Activated naive CD8-positive, alpha-beta T cell treated with anti-CD3 and anti-CD28 coated beads for 36 hours (primary cell): ENCODE results near the gene ZSWIM5. TPM values are rescaled to one million over a fixed set of nuclear protein-coding genes. Genes with fewer than 3 reads are reported as not detected.
"Not testable (repeated sequence)": the region's sequence is repeated elsewhere in the genome, so short reads cannot be mapped to it uniquely, and the experiment has no call there.

Experiments used
- DNase-seq: peaks from one replicate; pipeline ENCODE4 v3.0.0; 2021
- H3K27ac Mint-ChIP-seq: one replicate; pipeline ENCODE4 v1.8.0; 2022; ENCODE audit warnings: mild to moderate bottlenecking, moderate library complexity, mixed read lengths
- H3K27me3 Mint-ChIP-seq: one replicate; pipeline ENCODE4 v1.8.0; 2022; ENCODE audit warnings: mild to moderate bottlenecking, mixed read lengths
- H3K36me3 Mint-ChIP-seq: one replicate; pipeline ENCODE4 v1.8.0; 2021; ENCODE audit warnings: mild to moderate bottlenecking, mixed read lengths
- H3K4me1 Mint-ChIP-seq: one replicate; pipeline ENCODE4 v1.8.0; 2021; ENCODE audit warnings: mixed read lengths
- H3K4me3 Mint-ChIP-seq: one replicate; pipeline ENCODE4 v1.8.0; 2022; ENCODE audit warnings: mild to moderate bottlenecking, moderate library complexity, mixed read lengths
- H3K9me3 Mint-ChIP-seq: one replicate; pipeline ENCODE4 v1.8.0; 2022; ENCODE audit warnings: mixed read lengths
- total RNA-seq, 2 experiments: library from RNA; stranded (reverse); gene quantifications; one replicate each; pipeline ENCODE4 v1.2.3, GENCODE V29; 2021

Gene ZSWIM5
- total RNA-seq, 2 experiments from 2014 or later, result 0.37 to 0.58 TPM

DNA sequence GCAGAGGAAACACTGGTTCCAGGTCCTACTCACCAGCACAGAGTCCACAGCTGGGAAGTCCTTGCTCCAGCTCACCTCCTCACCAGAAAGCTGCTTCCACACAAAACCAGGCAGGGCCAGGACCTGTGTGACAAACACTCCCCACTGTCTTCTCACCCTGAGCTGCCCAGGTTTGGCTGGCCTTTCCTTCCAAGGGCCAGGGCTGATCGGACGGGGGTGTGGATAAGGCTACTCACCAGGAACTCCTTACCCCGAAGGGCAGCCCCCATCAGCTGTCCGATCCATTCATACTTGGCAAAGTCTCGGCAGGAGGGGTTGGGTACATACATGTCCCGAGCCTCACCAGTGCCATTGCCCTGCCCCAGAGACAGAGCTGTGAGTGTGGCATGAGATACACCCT lies 200.6 kb downstream of the ZSWIM5 start:
- peaks cover 4% of the 10 kb centered on the region for H3K36me3 Mint-ChIP-seq
- H3K27ac Mint-ChIP-seq, result no peak overlapping the region
- no peaks in the 10 kb centered on the region for H3K9me3 Mint-ChIP-seq
- H3K4me3 Mint-ChIP-seq, result no peak overlapping the region
- H3K27me3 Mint-ChIP-seq, result no peaks in the 10 kb centered on the region
- DNase-seq, result no peak
- peaks cover 14% of the 10 kb centered on the region for H3K4me1 Mint-ChIP-seq

DNA sequence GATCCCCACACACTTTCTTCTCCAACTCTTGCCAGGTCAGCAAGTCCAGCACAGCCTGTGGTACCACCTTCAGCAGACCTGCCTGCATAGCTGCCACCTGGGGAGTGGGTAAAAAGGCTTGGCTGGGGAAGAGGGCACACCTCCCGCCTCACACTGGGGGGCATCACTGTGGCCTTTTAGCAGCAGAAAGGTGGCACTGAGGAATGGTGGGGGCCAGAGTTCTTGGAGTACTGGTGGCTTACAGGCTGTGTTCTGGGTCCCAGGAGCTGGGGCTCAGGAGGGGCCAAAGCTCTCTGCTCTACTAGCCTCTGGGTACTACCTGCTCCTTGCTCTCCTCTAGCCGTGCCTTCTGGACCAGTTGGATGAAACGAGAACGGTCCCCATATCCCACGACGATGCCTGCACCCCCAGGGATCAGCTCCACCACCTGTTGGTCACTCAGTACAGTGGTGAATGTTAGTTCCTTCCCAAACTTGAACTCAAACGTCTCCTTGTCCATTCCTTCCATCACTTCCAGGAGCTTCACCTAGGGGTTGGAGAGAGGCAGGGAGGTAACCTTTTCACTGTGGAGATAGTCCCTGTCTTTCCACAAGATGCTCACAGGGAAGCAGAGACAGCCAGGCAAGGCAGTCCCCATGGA lies 202.0 kb downstream of the ZSWIM5 start:
- H3K4me1 Mint-ChIP-seq, result peaks cover 9% of the 10 kb centered on the region
- no peak for DNase-seq
- no peak overlapping the region for H3K27ac Mint-ChIP-seq
- no peaks in the 10 kb centered on the region for H3K9me3 Mint-ChIP-seq
- H3K27me3 Mint-ChIP-seq, result no peaks in the 10 kb centered on the region
- no peak overlapping the region for H3K4me3 Mint-ChIP-seq
- H3K36me3 Mint-ChIP-seq, result peaks cover 4% of the 10 kb centered on the region

DNA sequence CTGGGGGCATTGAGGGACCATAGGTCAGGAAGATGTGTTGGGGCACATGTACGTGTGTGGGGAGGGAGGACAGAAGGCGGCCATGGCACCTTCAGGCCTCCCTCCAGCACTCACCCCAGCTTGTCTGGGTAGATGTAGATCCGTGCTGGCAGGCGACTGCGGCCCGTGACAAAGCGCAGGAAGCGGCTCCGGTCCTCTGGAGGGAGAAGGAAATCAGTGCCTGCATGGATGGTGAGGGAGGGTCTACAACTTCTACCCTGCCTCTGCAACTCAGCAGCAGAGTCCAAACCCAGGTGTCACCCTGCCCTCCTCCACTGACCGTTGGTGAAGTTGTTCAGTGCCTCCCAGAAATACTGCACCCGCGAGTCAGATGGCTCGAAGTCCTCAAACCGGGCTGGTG lies 202.7 kb downstream of the ZSWIM5 start:
- Mint-ChIP-seq H3K27me3 (no peaks in the 10 kb centered on the region), H3K4me3 (no peak overlapping the region), H3K27ac (no peak overlapping the region), H3K36me3 (peaks cover 2% of the 10 kb centered on the region), H3K4me1 (peaks cover 7% of the 10 kb centered on the region), H3K9me3 (no peaks in the 10 kb centered on the region)
- DNase-seq, result no peak

- peaks cover 7% of the 10 kb centered on the region for H3K4me1 Mint-ChIP-seq
- no peaks in the 10 kb centered on the region for H3K9me3 Mint-ChIP-seq
- DNase-seq, result no peak
- no peak overlapping the region for H3K27ac Mint-ChIP-seq
- H3K36me3 Mint-ChIP-seq, result no peaks in the 10 kb centered on the region
- no peaks in the 10 kb centered on the region for H3K27me3 Mint-ChIP-seq
- no peak overlapping the region for H3K4me3 Mint-ChIP-seq
These were observed 203.5 kb downstream of the ZSWIM5 start for GRCh38 chr1:45002650-45003645.

DNA sequence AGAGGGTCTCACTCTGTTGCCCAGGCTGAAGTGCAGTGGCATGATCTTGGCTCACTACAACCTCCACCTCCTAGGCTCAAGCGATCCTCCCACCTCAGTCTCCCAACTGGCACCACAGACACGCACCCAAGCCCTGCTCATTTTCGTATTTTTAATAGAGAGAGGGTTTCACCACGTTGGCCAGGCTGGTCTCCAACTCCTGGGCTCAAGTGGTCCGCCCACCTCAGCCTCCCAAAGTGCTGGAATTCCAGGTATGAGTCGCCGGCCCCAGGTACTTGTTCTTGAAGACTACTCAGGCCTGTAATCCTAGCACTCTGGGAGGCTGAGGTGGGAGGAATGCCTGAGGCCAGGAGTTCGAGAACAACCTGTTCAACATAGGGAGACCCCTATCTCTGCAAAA lies 204.8 kb downstream of the ZSWIM5 start:
- H3K36me3 Mint-ChIP-seq, DNase-seq, H3K9me3 Mint-ChIP-seq, H3K4me3 Mint-ChIP-seq, H3K4me1 Mint-ChIP-seq, H3K27ac Mint-ChIP-seq, H3K27me3 Mint-ChIP-seq: not testable (repeated sequence)

DNA sequence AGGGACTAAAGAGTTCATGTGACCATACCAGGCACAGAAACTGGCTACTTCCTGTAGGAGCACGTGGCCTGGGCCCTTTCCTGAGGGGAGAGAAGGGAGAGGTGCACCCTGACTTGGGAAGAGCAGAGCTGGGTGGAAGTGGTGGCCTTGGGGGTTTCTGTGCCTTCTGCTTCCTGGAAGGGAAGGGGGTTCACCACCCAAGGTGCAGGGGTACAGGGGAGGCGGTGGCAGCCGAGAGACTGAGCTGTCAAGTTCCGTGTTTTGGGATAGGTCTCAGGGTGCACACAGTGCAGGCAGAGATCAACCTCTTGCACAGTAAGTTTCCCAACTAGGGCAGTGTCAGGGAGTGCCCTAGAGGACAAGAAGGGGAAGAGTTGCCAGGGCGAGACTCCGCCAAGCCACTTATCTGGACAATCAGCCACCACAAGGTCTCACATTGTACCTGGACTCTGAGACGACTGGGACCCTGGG lies 205.4 kb downstream of the ZSWIM5 start:
- H3K27me3 Mint-ChIP-seq, result no peaks in the 10 kb centered on the region
- H3K36me3 Mint-ChIP-seq, result no peaks in the 10 kb centered on the region
- H3K4me1 Mint-ChIP-seq, result peaks cover 7% of the 10 kb centered on the region
- no peak overlapping the region for H3K4me3 Mint-ChIP-seq
- H3K9me3 Mint-ChIP-seq, result no peaks in the 10 kb centered on the region
- H3K27ac Mint-ChIP-seq, result peak overlapping the region; percentile 77
- no peak for DNase-seq

GRCh38 chr1:44999232-44999631 lies 207.2 kb downstream of the ZSWIM5 start:
- peaks cover 7% of the 10 kb centered on the region for H3K4me1 Mint-ChIP-seq
- no peaks in the 10 kb centered on the region for H3K27me3 Mint-ChIP-seq
- no peak for DNase-seq
- no peak overlapping the region for H3K4me3 Mint-ChIP-seq
- no peak overlapping the region for H3K27ac Mint-ChIP-seq
- H3K9me3 Mint-ChIP-seq, result no peaks in the 10 kb centered on the region
- H3K36me3 Mint-ChIP-seq, result no peaks in the 10 kb centered on the region

DNA sequence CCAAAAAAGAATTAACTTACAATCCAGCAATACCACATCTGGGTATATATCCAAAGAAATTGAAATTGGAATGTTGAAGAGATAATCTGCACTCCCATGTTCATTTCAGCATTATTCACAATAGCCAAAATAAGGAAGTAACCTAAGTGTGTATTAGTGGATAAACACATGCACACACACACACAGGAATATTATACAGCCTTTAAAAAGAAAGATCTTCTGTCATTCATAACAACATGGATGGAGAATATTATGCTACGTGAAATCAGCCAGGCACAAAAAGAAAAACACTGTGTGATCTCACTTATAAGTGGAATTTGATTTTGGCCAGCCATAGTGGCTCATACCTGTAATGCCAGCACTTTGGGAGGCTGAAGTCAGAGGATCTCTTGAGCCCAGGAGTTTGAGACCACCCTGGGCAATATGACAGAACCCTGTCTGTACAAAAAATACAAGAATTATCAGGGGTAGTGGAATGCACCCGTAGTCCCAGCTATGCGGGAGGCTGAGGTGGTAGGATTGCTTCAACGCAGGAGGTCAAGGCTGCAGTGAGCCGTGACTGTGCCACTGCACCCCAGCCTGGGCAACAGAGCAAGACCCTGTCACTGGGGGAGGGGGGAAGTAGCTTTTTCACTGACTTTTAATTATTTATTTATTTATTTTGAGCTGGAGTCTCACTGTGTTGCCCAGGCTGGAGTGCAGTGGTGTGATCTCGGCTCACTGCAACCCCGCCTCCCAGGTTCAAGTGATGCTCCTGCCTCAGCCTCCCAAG lies 210.8 kb downstream of the ZSWIM5 start:
- H3K27ac Mint-ChIP-seq, result no peak overlapping the region
- H3K36me3 Mint-ChIP-seq, result no peaks in the 10 kb centered on the region
- peaks cover 3% of the 10 kb centered on the region for H3K4me1 Mint-ChIP-seq
- H3K27me3 Mint-ChIP-seq, result no peaks in the 10 kb centered on the region
- no peaks in the 10 kb centered on the region for H3K9me3 Mint-ChIP-seq
- DNase-seq, result no peak
- H3K4me3 Mint-ChIP-seq, result no peak overlapping the region

DNA sequence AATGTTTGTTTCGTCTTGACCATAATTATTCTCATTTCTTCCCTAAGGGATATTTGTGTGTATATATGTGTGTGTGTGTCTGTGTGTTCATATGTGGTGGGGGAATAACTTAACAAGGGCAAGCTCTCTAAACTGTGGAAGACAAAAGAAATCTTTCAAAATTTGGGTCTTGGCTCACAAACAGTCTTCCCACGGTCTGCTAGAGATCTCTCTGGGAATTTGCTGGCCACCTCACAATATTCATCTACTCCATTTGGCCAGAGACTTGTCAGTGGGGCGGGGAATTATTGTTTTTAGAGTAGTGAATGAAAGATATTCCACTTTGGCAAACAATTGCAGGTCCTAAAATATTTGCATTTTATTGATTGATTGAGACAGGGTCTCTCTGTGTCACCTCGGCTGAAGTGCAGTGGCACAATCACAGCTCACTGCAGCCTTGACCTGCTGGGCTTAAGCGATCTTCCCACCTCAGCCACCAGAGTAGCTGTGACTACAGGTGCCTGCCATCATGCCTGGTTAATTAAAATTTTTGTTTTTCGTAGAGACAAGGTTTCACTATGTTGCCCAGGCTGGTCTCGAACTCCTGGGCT lies 212.0 kb downstream of the ZSWIM5 start:
- Mint-ChIP-seq H3K4me3 (no peak overlapping the region), H3K4me1 (no peaks in the 10 kb centered on the region), H3K27me3 (no peaks in the 10 kb centered on the region), H3K27ac (no peak overlapping the region), H3K36me3 (no peaks in the 10 kb centered on the region), H3K9me3 (no peaks in the 10 kb centered on the region)
- no peak for DNase-seq

DNA sequence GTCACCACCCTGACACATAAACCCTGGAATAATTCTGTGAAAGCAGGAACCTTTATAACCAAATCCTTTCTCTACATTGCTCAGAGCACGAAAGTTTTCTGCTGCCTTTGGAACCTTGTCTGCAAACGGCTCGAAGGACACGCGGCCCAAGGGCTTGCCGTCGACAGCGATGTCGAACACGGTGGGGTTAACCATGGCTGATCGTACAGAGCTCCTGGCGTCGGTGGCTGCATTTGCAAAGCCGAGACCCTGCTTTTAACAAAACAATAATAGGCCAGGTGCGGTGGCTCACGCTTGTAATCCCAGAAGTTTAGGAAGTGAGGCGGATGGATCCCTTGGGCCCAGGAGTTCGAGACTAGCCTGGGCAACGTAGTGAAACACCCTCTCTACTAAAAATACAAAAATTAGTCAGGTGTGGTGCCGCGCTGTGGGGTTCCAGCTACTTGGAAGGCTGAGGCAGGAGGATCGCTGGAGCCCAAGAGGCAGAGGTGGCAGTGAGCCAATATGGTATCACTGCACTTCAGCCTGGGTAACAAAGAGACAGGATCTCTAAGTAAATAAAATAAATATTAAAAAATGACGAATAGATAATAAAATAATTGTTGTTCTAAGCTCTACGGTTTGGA lies 217.8 kb downstream of the ZSWIM5 start:
- H3K27ac Mint-ChIP-seq, result no peak overlapping the region
- H3K4me3 Mint-ChIP-seq, result no peak overlapping the region
- DNase-seq, result no peak
- H3K4me1 Mint-ChIP-seq, result peaks cover 16% of the 10 kb centered on the region
- no peaks in the 10 kb centered on the region for H3K27me3 Mint-ChIP-seq
- no peaks in the 10 kb centered on the region for H3K9me3 Mint-ChIP-seq
- peaks cover 10% of the 10 kb centered on the region for H3K36me3 Mint-ChIP-seq

DNA sequence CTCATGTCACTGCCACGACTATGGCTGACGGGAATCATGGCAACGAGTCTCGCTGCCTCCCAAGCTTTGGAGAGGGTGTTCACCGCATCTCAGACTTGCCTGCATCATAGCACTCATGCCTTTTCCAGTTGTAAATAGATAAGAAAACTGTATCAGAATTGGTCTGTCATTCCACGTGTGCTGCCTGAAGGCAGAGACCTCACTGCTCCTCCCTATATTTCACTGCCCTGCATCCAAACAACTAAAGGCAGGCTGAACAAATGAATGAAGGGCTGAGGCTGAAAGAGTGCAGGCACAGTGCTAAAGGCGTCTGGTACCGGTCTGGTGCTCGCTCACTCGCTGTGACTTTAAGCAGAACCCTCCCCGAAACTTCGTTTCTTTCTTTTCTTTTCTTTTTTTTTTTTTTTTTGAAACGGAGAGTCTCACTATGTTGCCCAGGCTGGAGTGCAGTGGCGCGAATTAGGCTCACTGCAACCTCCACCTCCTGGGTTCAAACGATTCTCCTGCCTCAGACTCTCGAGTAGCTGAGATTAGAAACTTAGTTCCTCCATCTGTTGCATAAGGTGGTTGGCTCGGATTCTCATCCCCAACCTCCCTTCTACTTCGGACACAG lies 220.6 kb downstream of the ZSWIM5 start:
- DNase-seq, result no peak
- peaks cover 20% of the 10 kb centered on the region for H3K4me1 Mint-ChIP-seq
- H3K27ac Mint-ChIP-seq, result peak overlapping the region; percentile 93
- no peaks in the 10 kb centered on the region for H3K9me3 Mint-ChIP-seq
- peaks cover 14% of the 10 kb centered on the region for H3K36me3 Mint-ChIP-seq
- H3K27me3 Mint-ChIP-seq, result no peaks in the 10 kb centered on the region
- peak overlapping the region; percentile 99 for H3K4me3 Mint-ChIP-seq

- DNase-seq, H3K27me3 Mint-ChIP-seq, H3K9me3 Mint-ChIP-seq, H3K4me3 Mint-ChIP-seq, H3K27ac Mint-ChIP-seq, H3K4me1 Mint-ChIP-seq: not testable (repeated sequence)
- H3K36me3 Mint-ChIP-seq, result peaks cover 48% of the 10 kb centered on the region
These were observed 229.0 kb downstream of the ZSWIM5 start for GRCh38 chr1:44977372-44977771.

GRCh38 chr1:44976252-44976651 lies 230.2 kb downstream of the ZSWIM5 start:
- Mint-ChIP-seq H3K27me3 (no peaks in the 10 kb centered on the region), H3K4me1 (peaks cover 8% of the 10 kb centered on the region), H3K4me3 (no peak overlapping the region), H3K36me3 (peaks cover 48% of the 10 kb centered on the region), H3K27ac (no peak overlapping the region), H3K9me3 (no peaks in the 10 kb centered on the region)
- no peak for DNase-seq

GRCh38 chr1:44973645-44974044 lies 232.8 kb downstream of the ZSWIM5 start:
- no peak for DNase-seq
- H3K36me3 Mint-ChIP-seq, result peaks cover 44% of the 10 kb centered on the region
- H3K27ac Mint-ChIP-seq, result no peak overlapping the region
- no peaks in the 10 kb centered on the region for H3K9me3 Mint-ChIP-seq
- no peaks in the 10 kb centered on the region for H3K27me3 Mint-ChIP-seq
- no peak overlapping the region for H3K4me3 Mint-ChIP-seq
- H3K4me1 Mint-ChIP-seq, result peaks cover 10% of the 10 kb centered on the region
